A673 (cell line): ENCODE results near the gene RADX. TPM values are rescaled to one million over a fixed set of nuclear protein-coding genes. Genes with fewer than 3 reads are reported as not detected.

Source experiments
- BruUV-seq: library from RNA; stranded (reverse); fragments of 400-500 nt; replicated peaks from 2 replicates; lab custom pipeline; 2021; lab: Mats Ljungman, UMichigan
- CTCF ChIA-PET: fragments of 300-600 bp; sonication (Branson Sonifier 250); formaldehyde crosslinking; loops from one replicate; lab custom pipeline; 2022; ENCODE audit warnings: antibody characterized with exemption; lab: Charles Lee
- POLR2A ChIA-PET: fragments of 300-600 bp; sonication (Branson Sonifier 250); formaldehyde crosslinking; loops from one replicate; lab custom pipeline; 2022; ENCODE audit warnings: antibody characterized with exemption; ENCODE audit not compliant: low non-redundant PET; lab: Charles Lee
- DNase-seq: peaks from one replicate; pipeline ENCODE4 v3.0.0-alpha.2; 2015; ENCODE audit warnings: low spot score
- H3K27ac ChIP-seq: fragments of 200-600 bp; sonication (generic); 2 replicates; pipeline ENCODE4 v1.5.1; 2016; ENCODE audit warnings: mixed run types, low read depth, mild to moderate bottlenecking, mixed read lengths, antibody characterized with exemption, low read length; ENCODE audit not compliant: poor library complexity, severe bottlenecking
- H3K27me3 ChIP-seq: fragments of 200-600 bp; sonication (generic); replicated peaks from 2 replicates; pipeline ENCODE4 v1.6.1; 2017; ENCODE audit warnings: mixed run types, low read depth, mild to moderate bottlenecking, mixed read lengths, antibody characterized with exemption, low read length; ENCODE audit not compliant: insufficient read depth, poor library complexity
- H3K36me3 ChIP-seq: fragments of 200-600 bp; sonication (generic); 2 replicates; pipeline ENCODE4 v1.6.1; 2016; ENCODE audit warnings: mixed run types, mild to moderate bottlenecking, mixed read lengths, antibody characterized with exemption, low read length; ENCODE audit not compliant: insufficient read depth, poor library complexity, severe bottlenecking
- H3K4me1 ChIP-seq: fragments of 200-600 bp; sonication (generic); 2 replicates; pipeline ENCODE4 v1.6.1; 2017; ENCODE audit warnings: mixed run types, mild to moderate bottlenecking, mixed read lengths, antibody characterized with exemption, low read length; ENCODE audit not compliant: insufficient read depth, poor library complexity, severe bottlenecking
- H3K4me3 ChIP-seq: fragments of 200-600 bp; sonication (generic); 2 replicates; pipeline ENCODE4 v1.5.1; 2016; ENCODE audit warnings: low read depth, mixed run types, mild to moderate bottlenecking, mixed read lengths, low read length; ENCODE audit not compliant: poor library complexity, severe bottlenecking
- H3K9me3 ChIP-seq: fragments of 200-600 bp; sonication (generic); 2 replicates; pipeline ENCODE4 v1.6.1; 2016; ENCODE audit warnings: mixed run types, low read depth, mild to moderate bottlenecking, mixed read lengths, antibody characterized with exemption, low read length; ENCODE audit not compliant: poor library complexity, severe bottlenecking
- EZH2 ChIP-seq: fragments of 200-600 bp; sonication (generic); IDR thresholded peaks from 2 replicates; pipeline ENCODE4 v1.6.1; 2017; ENCODE audit warnings: borderline replicate concordance, low read depth, mild to moderate bottlenecking, mixed read lengths, antibody characterized with exemption, low read length; ENCODE audit not compliant: poor library complexity, severe bottlenecking
- intact Hi-C: fragments of 100-400 bp; cut with micrococcal nuclease; formaldehyde crosslinking; loops from one replicate; pipeline ENCODE4 v1.10.0; 2022; ENCODE audit not compliant: unreplicated experiment
- total RNA-seq: library from RNA; stranded (reverse); gene quantifications from 2 replicates; pipeline ENCODE4 v1.2.3, GENCODE V29; 2021
- TF ChIP-seq, protein P1 (sequence below): fragments of 300-800, 200-600 bp; sonication (generic); conservative IDR thresholded peaks from 2 replicates; pipeline ENCODE4 v1.5.1; 2017; ENCODE audit warnings: low read depth, mild to moderate bottlenecking, antibody characterized with exemption, low read length, moderate library complexity, mixed read lengths

Gene RADX
- total RNA-seq, 1 experiment from 2014 or later = not detected

DNA sequence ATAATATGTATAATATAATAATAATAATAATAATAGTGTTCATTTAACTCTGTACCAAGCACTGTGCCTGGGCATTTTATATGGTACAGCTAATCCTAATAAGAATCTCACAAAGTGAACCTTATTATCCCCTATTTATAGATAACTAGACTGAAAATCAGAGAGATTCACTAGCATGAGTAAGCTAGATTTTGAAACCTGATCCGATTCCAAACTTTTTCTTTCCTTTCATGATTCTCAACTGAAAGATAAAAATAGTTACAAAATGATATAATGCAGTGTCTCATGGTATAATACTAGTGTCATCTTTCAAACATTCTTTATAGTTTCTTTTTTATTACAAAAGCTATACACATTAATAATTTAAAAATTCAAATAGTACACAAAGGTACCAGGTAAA is 58.9 kb downstream of the RADX start:
- H3K27ac ChIP-seq = no peak overlapping the region
- H3K9me3 ChIP-seq = no peaks in the 10 kb centered on the region
- H3K36me3 ChIP-seq = no peaks in the 10 kb centered on the region
- intact Hi-C loops = no loop called here
- peaks cover 5% of the 10 kb centered on the region for H3K27me3 ChIP-seq
- H3K4me3 ChIP-seq = no peak overlapping the region
- TF ChIP-seq, protein P1, sequence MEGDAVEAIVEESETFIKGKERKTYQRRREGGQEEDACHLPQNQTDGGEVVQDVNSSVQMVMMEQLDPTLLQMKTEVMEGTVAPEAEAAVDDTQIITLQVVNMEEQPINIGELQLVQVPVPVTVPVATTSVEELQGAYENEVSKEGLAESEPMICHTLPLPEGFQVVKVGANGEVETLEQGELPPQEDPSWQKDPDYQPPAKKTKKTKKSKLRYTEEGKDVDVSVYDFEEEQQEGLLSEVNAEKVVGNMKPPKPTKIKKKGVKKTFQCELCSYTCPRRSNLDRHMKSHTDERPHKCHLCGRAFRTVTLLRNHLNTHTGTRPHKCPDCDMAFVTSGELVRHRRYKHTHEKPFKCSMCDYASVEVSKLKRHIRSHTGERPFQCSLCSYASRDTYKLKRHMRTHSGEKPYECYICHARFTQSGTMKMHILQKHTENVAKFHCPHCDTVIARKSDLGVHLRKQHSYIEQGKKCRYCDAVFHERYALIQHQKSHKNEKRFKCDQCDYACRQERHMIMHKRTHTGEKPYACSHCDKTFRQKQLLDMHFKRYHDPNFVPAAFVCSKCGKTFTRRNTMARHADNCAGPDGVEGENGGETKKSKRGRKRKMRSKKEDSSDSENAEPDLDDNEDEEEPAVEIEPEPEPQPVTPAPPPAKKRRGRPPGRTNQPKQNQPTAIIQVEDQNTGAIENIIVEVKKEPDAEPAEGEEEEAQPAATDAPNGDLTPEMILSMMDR = no peak
- no peak for TF ChIP-seq EZH2
- no TSS peak for BruUV-seq
- POLR2A ChIA-PET = no interaction called here
- CTCF ChIA-PET = no interaction called here
- no peaks in the 10 kb centered on the region for H3K4me1 ChIP-seq
- DNase-seq = no peak

DNA sequence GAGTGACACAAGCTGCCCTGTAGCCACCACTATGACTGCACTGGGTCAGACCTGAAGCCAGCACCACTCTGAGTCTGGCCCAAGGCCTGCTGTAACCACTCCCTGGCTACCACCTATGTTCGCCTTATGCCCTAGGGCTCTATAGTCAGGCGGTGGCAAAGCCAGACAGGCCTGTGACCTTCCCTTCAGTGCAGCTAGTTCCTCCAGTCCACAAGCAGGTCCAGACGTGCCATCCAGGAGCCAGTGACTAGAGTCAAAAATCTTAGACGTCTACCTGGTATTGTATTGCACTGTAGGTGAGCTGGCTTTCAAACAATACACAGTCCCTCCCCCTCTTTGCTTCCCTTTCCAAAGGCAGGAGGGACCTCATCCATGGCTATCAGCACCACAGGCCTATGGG is 60.7 kb downstream of the RADX start:
- peaks cover 7% of the 10 kb centered on the region for H3K27me3 ChIP-seq
- H3K4me1 ChIP-seq = no peaks in the 10 kb centered on the region
- H3K4me3 ChIP-seq = no peak overlapping the region
- ChIA-PET CTCF (no interaction called here), POLR2A (no interaction called here)
- H3K36me3 ChIP-seq = no peaks in the 10 kb centered on the region
- no peak for DNase-seq
- no peak overlapping the region for H3K27ac ChIP-seq
- intact Hi-C loops = no loop called here
- no peaks in the 10 kb centered on the region for H3K9me3 ChIP-seq
- TF ChIP-seq, protein P1 = no peak
- no peak for TF ChIP-seq EZH2
- BruUV-seq = no TSS peak

DNA sequence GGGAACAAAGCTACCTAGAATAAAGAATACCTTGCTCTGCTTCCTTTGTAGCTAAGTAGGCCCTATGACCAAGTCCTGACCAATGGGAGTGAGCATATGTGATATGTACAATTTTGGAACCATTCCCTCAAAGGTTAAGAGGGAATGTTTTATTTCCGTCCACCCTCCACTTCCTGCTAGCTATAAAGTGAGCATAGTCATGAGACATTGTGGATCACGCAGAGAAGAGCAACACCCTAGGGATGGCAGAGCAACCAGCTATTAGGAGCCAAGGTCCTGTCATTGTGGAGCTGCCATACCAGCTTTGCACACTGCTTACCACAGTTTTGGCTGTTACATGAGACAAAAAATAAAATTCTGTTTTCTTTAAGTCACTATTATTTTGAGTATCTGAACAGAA is 68.9 kb downstream of the RADX start:
- intact Hi-C loops = no loop called here
- Histone ChIP-seq H3K27me3 (peaks cover 2% of the 10 kb centered on the region), H3K9me3 (no peaks in the 10 kb centered on the region), H3K27ac (no peak overlapping the region), H3K4me1 (no peaks in the 10 kb centered on the region), H3K36me3 (no peaks in the 10 kb centered on the region), H3K4me3 (no peak overlapping the region)
- TF ChIP-seq, protein P1 = no peak
- TF ChIP-seq EZH2 = no peak
- ChIA-PET CTCF (no interaction called here), POLR2A (no interaction called here)
- no peak for DNase-seq
- no TSS peak for BruUV-seq
